ENCODE results near the gene KATNBL1. TPM values are rescaled to one million over a fixed set of nuclear protein-coding genes. Genes with fewer than 3 reads are reported as not detected.

KATNBL1 gene
- total RNA-seq, 2 donors from 2014 or later: 45.8 to 50.3 TPM

GRCh38 chr15:34119291-34119690, 90.6 kb downstream of the KATNBL1 start:
- Histone ChIP-seq H3K36me3 (replicated peaks in 1 of 2; ENCODE audit: insufficient read depth in 1 of 2, low read depth in 2 of 2) (no peaks in the 10 kb centered on the region), H3K9me3 (no peaks in the 10 kb centered on the region), H3K27me3 (no peaks in the 10 kb centered on the region), H3K27ac (no peak overlapping the region), H3K4me3 (no peak overlapping the region), H3K4me1 (no peaks in the 10 kb centered on the region)
- 73 to 76% methylated on average over 4 of the region's 4 CpGs for WGBS, 2 donors
- intact Hi-C loops (cut with DNase I): no loop called here
- DNase-seq (no peak), ATAC-seq (no peak)
- TF ChIP-seq CTCF (IDR thresholded peaks at IDR 0.05) (no peak), POLR2A (IDR thresholded peaks at IDR 0.05) (no peak)

- Histone ChIP-seq H3K4me3 (no peak overlapping the region), H3K4me1 (no peaks in the 10 kb centered on the region), H3K9me3 (no peaks in the 10 kb centered on the region), H3K27ac (no peak overlapping the region), H3K27me3 (no peaks in the 10 kb centered on the region), H3K36me3 (replicated peaks in 1 of 2; ENCODE audit: insufficient read depth in 1 of 2, low read depth in 2 of 2) (no peaks in the 10 kb centered on the region)
- no peak for DNase-seq
- no peak for ATAC-seq
- no peak for TF ChIP-seq POLR2A (IDR thresholded peaks at IDR 0.05)
- TF ChIP-seq CTCF (IDR thresholded peaks at IDR 0.05): no peak
- 28 to 37% methylated on average over 2 of the region's 2 CpGs for WGBS, 2 donors
- intact Hi-C loops (cut with DNase I): no loop called here
These were observed 93.3 kb downstream of the KATNBL1 start for GRCh38 chr15:34116620-34117019.

GRCh38 chr15:34114739-34115138, 95.2 kb downstream of the KATNBL1 start:
- no peak for ATAC-seq
- 58 to 88% methylated on average over 3 of the region's 3 CpGs for WGBS, 2 donors
- intact Hi-C loops (cut with DNase I): no loop called here

GRCh38 chr15:34114215-34114614, 95.7 kb downstream of the KATNBL1 start:
- no peak overlapping the region for H3K4me3 ChIP-seq
- no peak overlapping the region for H3K27ac ChIP-seq
- TF ChIP-seq POLR2A (IDR thresholded peaks at IDR 0.05): no peak
- TF ChIP-seq CTCF (IDR thresholded peaks at IDR 0.05): no peak
- no peak for ATAC-seq
- intact Hi-C loops (cut with DNase I): no loop called here
- WGBS, 2 donors: 47 to 52% methylated on average over 2 of the region's 2 CpGs
- H3K36me3 ChIP-seq (replicated peaks in 1 of 2; ENCODE audit: insufficient read depth in 1 of 2, low read depth in 2 of 2): no peaks in the 10 kb centered on the region
- no peaks in the 10 kb centered on the region for H3K4me1 ChIP-seq
- H3K27me3 ChIP-seq: no peaks in the 10 kb centered on the region
- no peaks in the 10 kb centered on the region for H3K9me3 ChIP-seq
- DNase-seq: no peak

More at GRCh38 chr15:34114739-34115138, 95.2 kb downstream of the KATNBL1 start:
- H3K4me3 ChIP-seq: no peak overlapping the region
- DNase-seq: no peak
- no peaks in the 10 kb centered on the region for H3K36me3 ChIP-seq (replicated peaks in 1 of 2; ENCODE audit: insufficient read depth in 1 of 2, low read depth in 2 of 2)
- H3K9me3 ChIP-seq: no peaks in the 10 kb centered on the region
- TF ChIP-seq POLR2A (IDR thresholded peaks at IDR 0.05): no peak
- no peak for TF ChIP-seq CTCF (IDR thresholded peaks at IDR 0.05)
- no peak overlapping the region for H3K27ac ChIP-seq
- H3K27me3 ChIP-seq: no peaks in the 10 kb centered on the region
- H3K4me1 ChIP-seq: no peaks in the 10 kb centered on the region

DNA sequence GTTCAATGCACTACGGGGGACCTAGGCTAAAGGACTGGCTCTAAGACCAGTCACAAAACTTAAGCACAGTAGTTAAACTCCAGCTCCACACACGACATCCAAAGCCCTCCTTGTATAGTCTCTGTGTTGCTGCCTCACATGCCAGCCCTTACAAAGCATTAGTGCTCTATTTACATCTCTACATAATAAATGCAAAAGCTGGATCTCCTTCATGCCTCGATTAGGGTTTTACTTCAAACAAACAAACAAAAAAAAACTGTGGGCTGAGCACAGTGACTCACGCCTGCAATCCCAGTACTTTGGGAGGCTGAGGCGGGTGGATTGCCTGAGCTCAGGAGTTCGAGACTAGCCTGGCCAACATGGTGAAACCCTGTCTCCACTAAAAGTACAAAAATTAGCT, 98.4 kb downstream of the KATNBL1 start:
- Histone ChIP-seq H3K27me3 (no peaks in the 10 kb centered on the region), H3K9me3 (no peaks in the 10 kb centered on the region)
- intact Hi-C loops (cut with DNase I): no loop called here

More for the DNA sequence above, 98.4 kb downstream of the KATNBL1 start:
- no peak overlapping the region for H3K27ac ChIP-seq
- H3K4me3 ChIP-seq: no peak overlapping the region
- no peaks in the 10 kb centered on the region for H3K4me1 ChIP-seq
- TF ChIP-seq CTCF (IDR thresholded peaks at IDR 0.05) (no peak), POLR2A (IDR thresholded peaks at IDR 0.05) (no peak)
- DNase-seq (no peak), ATAC-seq (no peak)
- no peaks in the 10 kb centered on the region for H3K36me3 ChIP-seq (replicated peaks in 1 of 2; ENCODE audit: insufficient read depth in 1 of 2, low read depth in 2 of 2)
- WGBS, 2 donors: 51 to 64% methylated on average over 6 of the region's 6 CpGs
